Activated effector memory CD4-positive, alpha-beta T cell treated with anti-CD3 and anti-CD28 coated beads, Interleukin-2, amount 50 U/mL, for 16 hours (primary cell): ENCODE measurements around the gene ETS2.
"Not testable (repeated sequence)": the region's sequence is repeated elsewhere in the genome, so short reads cannot be mapped to it uniquely, and the experiment has no call there.

Experiments used
- DNase-seq: peaks from one replicate; pipeline ENCODE4 v3.0.0-alpha.2; 2020

The ETS2 gene

DNA sequence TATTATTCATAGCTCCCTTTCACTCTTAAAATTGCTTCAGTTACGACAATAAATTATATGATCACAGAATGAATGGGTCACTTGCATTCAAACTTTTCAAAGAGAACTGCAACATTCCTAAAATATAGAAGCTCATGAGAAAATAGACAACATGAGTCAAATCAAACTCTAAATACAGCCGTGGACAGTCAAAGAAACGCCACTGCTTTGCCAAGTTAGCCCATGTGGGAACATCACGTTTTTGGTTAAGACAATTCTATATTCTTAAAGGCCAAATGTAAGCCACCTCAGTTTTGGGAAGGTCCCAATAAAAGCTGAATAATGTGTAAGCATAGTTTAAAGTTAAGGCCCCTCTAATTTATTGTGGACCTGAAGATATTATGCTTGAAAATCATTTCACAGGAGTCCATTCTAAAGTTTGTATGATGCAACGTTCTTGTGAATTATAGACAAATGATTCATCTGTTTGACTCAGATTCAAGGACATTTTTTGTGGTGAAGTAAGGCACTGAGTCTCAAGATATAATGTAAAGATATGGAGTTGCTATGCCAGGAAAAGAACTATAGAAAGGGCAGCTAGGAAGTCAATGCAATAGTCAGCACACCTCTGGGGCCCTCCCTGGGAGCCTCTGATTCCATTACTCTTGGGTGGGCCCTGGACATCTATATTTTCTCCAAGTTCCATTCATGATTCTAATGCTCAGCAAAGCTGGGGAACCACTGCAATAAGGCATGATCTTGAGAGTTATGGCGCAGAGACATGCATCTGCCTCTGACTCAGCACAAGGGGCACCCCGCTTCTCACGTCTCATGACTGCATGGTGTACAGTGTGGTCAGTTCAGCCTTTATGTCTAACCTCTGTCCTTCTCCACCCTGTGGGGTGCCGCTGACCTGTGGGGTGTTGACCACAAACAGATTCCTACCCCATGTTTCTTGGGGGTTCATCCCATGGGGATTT is 33.9 kb downstream of the ETS2 start:
- no peak for DNase-seq

DNA sequence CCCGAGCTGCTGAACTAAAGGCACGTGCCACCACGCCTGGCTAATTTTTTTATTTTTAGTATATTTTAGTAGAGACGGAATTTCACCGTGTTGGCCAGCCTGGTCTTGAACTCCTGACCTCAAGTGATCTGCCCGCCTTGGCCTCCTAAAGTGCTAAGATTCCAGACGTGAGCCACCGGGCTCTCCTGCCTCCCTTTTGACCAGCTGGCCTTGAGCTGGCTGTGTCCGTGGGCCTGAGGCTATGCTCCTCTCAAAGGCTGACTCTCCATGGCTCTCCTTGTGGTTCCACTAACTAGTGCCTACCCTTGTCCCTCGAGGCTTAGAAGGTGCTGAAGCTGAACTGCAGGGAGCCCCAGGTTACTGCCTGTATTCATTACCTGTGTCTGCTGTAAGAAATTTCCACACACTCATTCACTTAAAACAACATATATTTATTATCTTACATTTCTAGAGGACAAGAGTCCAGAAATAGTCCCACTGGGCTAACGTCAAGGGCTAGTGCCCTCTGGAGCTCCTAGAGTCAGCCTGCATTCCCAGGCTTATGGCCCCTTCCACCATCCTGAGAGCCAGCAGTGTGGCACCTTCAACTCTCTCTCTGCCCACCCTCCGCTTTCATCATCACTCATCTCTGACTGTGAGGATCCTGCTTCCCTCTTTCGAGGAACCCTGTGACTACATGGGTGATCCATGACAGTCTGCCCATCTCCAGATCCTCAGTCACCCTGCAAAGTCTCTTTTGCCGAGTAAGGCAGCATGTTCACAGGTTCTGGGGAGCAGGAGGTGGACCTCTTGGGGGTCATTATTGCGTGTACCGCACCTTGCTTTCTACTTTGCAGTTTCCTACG is 34.9 kb downstream of the ETS2 start:
- DNase-seq, result no peak

DNA sequence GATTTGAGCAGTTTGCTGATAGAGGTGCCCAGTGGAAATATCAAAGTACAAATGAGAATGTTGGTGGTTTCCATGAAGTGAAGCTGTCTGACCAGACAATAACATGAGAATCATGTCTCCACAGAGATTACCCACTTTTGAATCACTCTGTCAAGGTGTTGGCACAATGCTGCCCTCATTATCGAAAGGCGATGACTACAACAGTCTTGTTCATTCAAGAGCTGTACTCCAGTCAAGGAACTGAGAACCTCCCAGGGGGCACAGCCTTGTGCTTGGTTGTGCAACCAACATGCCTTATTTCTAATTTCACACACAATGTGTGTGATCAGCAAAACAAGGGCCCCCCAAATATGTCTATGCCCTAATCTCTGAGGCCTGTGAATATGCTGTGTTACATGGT is 35.7 kb downstream of the ETS2 start:
- DNase-seq, result no peak

GRCh38 chr21:38842079-38842478 is 36.4 kb downstream of the ETS2 start:
- DNase-seq, result no peak

DNA sequence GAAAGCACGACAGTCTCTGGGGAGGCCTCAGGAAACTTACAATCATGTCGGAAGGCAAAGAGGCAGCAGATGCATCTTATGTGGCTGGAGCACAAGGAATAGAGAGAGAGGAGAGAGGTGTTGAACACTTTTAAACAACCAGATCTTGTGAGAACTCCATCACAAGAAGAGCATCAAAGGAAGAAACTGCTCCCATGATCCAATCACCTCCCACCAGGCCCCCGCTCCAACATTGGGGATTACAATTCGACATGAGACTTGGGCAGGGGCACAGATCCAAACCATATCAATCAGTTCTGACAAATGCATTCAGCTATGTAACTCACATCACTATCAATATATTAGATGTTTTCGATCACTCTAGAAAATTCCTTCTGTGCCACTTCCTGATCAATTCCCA is 37.6 kb downstream of the ETS2 start:
- DNase-seq, result no peak

DNA sequence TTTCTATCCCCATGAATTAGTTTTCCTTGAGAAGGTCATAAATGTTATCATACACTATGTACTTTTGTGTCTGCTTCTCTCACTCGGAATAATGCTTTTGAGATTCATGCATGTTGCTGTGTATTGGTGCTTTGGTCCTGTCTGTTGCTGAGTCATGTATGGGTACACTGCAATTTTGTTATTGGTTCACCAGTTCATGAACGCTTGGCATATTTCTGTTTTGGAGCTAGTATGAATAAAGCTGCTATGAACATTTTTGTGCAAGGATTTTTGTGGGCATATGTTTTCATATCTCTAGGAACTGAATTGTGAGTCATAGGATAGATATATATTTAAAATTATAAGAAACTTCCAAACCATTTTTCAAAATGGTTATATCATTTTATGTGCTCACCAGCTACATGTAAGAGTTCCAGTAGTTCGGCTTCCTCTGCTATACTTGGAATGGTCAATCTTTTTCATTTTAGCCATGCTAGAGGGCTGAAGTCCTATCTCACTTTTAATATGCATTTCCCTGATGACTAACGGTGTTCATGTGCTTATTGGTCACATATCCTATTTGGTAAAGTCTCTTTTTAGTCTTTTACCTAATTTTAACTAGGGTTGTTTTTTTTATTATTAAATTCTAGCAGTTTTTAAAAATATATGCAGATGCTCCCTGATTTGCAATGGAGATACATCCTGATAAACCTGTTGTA is 38.2 kb downstream of the ETS2 start:
- DNase-seq, result no peak

DNA sequence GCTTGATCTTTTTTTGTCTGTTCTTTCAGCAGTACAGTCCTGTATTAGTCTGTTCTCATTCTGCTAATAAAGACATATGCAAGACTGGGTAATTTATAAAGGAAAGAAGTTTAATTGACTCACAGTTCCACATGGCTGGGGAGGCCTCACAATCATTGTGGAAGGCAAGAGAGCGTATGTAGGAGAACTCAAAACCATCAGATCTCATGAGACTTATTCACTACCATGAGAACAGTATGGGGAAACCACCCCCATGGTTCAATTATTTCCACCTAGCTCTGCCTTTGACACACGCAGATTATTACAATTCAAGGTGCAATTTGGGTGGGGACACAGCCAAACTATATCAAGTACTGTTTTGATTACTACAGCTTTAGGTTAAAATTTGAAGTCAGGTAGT is 39.6 kb downstream of the ETS2 start:
- not testable (repeated sequence) for DNase-seq

GRCh38 chr21:38847556-38847955 is 41.8 kb downstream of the ETS2 start:
- no peak for DNase-seq

DNA sequence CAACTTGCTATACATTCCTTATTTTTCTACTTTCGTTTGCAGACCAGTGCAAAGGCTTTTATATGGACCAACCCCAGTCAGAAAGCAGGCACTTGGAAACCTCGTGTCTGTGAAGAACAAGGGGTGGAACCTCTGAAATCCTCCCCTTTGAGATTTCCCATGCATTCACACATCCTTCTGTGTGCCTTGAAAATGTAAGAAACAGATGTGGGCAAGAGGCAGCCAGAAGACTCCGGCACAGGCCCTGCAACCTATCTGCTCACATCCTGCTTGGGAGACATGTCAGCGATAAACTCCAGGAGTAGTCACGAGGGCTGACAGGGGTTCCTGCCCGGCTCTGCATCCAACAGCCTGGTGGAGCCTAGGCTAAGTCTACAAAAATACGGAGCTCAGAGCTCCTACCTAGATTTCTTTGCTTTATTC is 42.5 kb downstream of the ETS2 start:
- no peak for DNase-seq

- no peak for DNase-seq
Measured at GRCh38 chr21:38849776-38850175, 44.0 kb downstream of the ETS2 start.

DNA sequence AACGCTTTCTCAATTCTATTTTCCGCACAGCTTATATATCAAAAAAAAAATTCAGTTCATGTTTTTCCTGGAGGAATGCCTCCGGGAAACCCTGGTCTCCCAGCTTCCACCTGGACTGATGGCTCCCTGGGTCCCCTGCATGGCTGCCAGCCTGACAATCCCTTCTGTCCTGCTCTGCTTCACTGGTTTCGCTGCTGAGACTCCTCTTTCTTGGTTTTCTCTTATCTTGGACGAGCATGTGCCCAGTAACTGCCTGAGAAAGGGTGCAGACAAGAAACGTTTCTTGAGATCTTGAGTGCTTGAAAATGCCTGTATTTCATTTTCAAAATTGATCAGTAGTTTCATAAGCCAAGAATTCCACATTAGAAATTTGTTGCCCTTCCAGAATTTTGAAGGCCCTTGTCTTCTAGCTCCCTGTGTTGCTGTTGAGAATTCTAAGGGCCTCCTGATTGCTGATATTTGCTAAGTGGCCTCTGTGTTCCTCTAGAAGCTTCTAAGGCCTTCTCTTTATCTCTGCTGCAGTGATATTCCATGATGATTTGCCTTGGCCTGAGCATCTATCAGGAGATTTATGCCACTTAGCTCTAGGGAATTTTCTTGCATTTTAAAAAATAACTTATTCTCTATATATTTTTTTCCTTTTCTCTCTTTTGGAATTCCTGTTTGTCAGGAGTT is 44.7 kb downstream of the ETS2 start:
- DNase-seq, result no peak

DNA sequence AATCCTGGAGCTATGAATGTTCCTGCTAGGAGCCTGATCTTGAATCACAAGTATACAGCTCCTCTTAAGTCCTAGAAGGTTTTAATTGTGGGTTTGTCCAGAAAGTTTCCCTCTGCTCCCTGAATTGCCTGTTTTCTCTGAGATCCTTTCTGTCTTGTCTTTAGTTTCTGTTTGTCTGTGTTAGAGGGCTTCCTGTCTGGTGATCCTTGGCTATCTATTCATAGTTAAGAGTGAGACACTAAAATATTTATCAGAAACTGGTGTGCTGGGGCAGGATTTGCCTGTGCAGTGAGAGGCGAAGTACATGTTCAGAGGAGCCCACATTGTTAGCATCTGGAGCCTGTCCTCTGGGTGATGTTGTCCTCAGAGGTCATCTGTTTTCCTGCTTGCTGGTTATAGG is 45.4 kb downstream of the ETS2 start:
- DNase-seq, result no peak

GRCh38 chr21:38852278-38852677 is 46.5 kb downstream of the ETS2 start:
- DNase-seq, result no peak

DNA sequence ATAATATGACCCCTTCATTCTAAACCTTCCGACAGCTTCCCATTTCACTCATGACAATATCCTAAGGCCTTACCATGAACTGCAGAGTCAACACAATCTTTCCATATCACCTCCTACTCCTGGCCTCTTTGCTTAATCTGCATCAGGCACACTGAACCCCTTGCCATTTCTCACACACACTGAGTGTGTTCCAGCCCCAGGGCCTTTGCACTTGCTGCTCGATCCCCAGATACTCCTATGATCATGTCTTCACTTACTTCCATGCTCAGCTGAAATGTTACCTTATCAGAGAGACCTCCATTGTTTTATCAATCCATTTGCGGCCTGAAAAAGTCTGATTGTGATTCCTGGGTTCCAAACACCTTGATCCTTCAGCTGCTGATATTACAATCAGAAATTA is 47.0 kb downstream of the ETS2 start:
- no peak for DNase-seq

GRCh38 chr21:38853421-38853919 is 47.7 kb downstream of the ETS2 start:
- no peak for DNase-seq

DNA sequence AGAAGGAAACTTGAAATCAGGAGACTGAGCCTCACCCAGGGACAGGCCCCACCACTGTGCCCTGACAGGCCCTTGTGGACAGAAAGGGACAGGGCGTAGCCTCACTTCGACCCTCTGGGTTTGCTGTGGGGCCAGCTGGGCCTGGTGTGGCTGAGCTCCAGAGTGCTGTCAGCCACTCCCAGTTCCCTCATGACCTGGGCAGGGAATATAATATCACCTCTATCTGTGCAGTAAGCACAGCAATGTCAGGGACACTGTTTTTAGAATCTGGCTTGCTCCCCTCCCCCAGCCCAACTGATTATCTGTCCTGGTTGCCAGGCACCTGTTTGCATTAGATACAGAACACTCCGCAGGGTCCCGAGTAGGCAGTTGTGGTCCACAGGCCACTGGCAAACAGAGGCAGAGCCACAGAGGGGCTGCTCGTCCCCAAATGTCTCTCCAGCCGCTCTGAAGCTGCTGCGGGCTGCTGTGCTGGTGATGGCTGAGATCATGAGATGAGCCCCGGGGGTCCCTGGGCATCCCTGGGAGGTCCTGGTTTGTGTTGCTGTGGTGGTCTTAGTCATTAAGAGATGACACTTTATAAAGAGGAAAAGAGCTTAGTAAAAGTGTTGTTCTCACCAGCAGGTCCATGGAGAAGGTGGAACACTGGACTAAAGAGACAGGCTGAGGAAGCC is 51.6 kb downstream of the ETS2 start:
- DNase-seq, result no peak

GRCh38 chr21:38858026-38858811 is 52.5 kb downstream of the ETS2 start:
- DNase-seq, result no peak

- DNase-seq, result no peak
Measured at GRCh38 chr21:38858812-38859205, 53.1 kb downstream of the ETS2 start.

- DNase-seq, result no peak
Measured at GRCh38 chr21:38859852-38860251, 54.1 kb downstream of the ETS2 start.

- no peak for DNase-seq
Measured at GRCh38 chr21:38861056-38861455, 55.3 kb downstream of the ETS2 start.
